Measurements from ENCODE around the gene MAP2K1.
A peak's percentile ranks its signal among the peaks of the same experiment; 100 is the strongest.

Gene MAP2K1

DNA sequence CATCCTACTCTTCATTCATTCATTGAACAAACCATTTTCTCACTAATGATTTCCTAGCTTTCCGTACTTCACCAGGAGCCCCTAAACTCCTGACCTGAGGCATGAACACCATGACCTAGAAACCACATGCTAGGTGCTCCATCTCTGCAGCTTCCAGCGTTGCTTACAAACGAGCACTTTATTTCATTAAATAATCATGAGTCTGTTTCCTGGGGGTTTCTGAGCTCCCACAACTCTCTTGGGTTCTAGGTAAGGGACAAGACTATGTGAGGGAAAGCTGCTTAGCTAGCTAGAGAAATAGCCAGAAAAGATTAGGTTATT is 1.3 kb downstream of the MAP2K1 start:
- H3K27ac ChIP-seq (ENCODE audit: low read depth, low read length), result peak overlapping the region; percentile 87
- peak overlapping the region; percentile 71 for H3K4me2 ChIP-seq (ENCODE audit: low read length)
- H3K79me2 ChIP-seq (ENCODE audit: control insufficient read depth, low read length), result peaks cover 75% of the 10 kb centered on the region

DNA sequence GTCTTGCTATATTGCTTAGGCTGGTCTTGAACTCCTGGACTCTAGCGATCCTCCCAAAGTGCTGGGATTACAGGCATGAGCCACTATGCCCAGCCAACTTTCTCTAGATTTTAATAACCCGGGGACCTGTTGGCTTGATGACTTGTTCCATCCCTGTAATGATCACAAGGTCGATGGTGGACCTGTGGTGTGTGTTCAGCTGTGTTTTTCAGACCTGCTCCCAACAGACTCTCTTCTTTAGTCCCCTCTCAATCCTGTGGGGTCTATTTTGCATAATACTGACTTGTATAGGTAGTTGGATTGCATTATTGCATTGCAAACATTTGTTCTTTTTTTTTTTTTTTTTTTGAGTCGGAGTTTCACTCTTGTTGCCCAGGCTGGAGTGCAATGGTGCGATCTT is 1.9 kb downstream of the MAP2K1 start:
- TF ChIP-seq EZH2phosphoT487 (IDR thresholded peaks at IDR 0.05; ENCODE audit: borderline replicate concordance, low read length), result no peak
- TF ChIP-seq, protein P1, sequence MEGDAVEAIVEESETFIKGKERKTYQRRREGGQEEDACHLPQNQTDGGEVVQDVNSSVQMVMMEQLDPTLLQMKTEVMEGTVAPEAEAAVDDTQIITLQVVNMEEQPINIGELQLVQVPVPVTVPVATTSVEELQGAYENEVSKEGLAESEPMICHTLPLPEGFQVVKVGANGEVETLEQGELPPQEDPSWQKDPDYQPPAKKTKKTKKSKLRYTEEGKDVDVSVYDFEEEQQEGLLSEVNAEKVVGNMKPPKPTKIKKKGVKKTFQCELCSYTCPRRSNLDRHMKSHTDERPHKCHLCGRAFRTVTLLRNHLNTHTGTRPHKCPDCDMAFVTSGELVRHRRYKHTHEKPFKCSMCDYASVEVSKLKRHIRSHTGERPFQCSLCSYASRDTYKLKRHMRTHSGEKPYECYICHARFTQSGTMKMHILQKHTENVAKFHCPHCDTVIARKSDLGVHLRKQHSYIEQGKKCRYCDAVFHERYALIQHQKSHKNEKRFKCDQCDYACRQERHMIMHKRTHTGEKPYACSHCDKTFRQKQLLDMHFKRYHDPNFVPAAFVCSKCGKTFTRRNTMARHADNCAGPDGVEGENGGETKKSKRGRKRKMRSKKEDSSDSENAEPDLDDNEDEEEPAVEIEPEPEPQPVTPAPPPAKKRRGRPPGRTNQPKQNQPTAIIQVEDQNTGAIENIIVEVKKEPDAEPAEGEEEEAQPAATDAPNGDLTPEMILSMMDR (IDR thresholded peaks at IDR 0.05; ENCODE audit: low read depth, low read length, poor library complexity, severe bottlenecking), result no peak
- Histone ChIP-seq H3K4me2 (ENCODE audit: low read length) (peak overlapping the region; percentile 71), H3K4me1 (ENCODE audit: control insufficient read depth, low read length) (peaks cover 57% of the 10 kb centered on the region), H3K27me3 (ENCODE audit: control insufficient read depth, low read length) (no peaks in the 10 kb centered on the region), H3K36me3 (ENCODE audit: control insufficient read depth, low read length) (peaks cover 54% of the 10 kb centered on the region), H3K4me3 (ENCODE audit: low read length) (peak overlapping the region; percentile 86), H3K9me2 (replicated peaks; ENCODE audit: control insufficient read depth, low read length) (no peaks in the 10 kb centered on the region), H3F3A (ENCODE audit: control insufficient read depth, insufficient read depth) (peaks cover 26% of the 10 kb centered on the region), H4K20me1 (ENCODE audit: control insufficient read depth, insufficient read depth, low read depth, low read length) (peaks cover 19% of the 10 kb centered on the region; the same call in 1 of the 2 replicates), H3K27ac (ENCODE audit: low read depth, low read length) (peak overlapping the region; percentile 87), H3K9me3 (ENCODE audit: control insufficient read depth, insufficient read depth, low read length) (no peaks in the 10 kb centered on the region), H3K79me2 (ENCODE audit: control insufficient read depth, low read length) (peaks cover 81% of the 10 kb centered on the region)

More for the DNA sequence above, 1.3 kb downstream of the MAP2K1 start:
- Histone ChIP-seq H3K27me3 (ENCODE audit: control insufficient read depth, low read length) (no peaks in the 10 kb centered on the region), H3K4me1 (ENCODE audit: control insufficient read depth, low read length) (peaks cover 52% of the 10 kb centered on the region), H3K36me3 (ENCODE audit: control insufficient read depth, low read length) (peaks cover 49% of the 10 kb centered on the region), H3F3A (ENCODE audit: control insufficient read depth, insufficient read depth) (peaks cover 26% of the 10 kb centered on the region), H3K9me2 (replicated peaks; ENCODE audit: control insufficient read depth, low read length) (no peaks in the 10 kb centered on the region), H3K4me3 (ENCODE audit: low read length) (peak overlapping the region; percentile 86), H4K20me1 (ENCODE audit: control insufficient read depth, insufficient read depth, low read depth, low read length) (peaks cover 16% of the 10 kb centered on the region; the same call in 1 of the 2 replicates), H3K9me3 (ENCODE audit: control insufficient read depth, insufficient read depth, low read length) (no peaks in the 10 kb centered on the region)
- TF ChIP-seq, protein P1 (IDR thresholded peaks at IDR 0.05; ENCODE audit: low read depth, low read length, poor library complexity, severe bottlenecking), result no peak
- no peak for TF ChIP-seq EZH2phosphoT487 (IDR thresholded peaks at IDR 0.05; ENCODE audit: borderline replicate concordance, low read length)

DNA sequence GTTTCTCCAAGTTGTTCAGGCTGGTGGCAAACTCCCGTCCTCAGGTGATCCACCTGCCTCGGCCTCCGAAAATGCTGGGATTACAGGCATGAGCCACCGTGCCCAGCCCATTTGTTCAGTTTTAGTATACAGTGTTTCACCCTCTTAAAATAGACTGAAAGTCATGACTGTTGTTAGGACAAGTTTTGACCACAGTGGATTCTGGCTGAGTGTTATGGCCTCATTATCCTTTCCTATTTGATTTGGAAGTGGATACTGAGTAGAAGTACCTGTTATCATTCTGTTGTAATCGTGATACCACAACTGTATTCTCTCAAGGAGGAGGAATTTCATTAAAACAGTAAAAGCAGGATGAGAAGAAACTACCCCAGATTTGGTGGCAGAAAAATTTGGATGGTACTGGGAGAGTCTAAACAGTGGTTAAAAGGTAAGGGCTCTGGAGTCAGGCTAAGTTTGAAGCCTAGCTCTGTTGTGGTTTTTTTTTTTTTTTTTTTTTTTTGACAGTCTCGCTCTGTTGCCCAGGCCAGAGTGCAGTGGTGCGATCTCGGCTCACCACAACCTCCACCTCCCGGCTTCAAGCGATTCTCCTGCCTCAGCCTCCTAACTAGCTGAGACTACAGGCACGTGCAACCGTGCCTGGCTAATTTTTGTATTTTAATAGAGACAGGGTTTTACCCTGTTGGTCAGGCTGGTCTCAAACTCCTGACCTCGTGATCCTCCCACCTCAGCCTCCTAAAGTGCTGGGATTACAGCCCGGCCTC is 2.6 kb downstream of the MAP2K1 start:
- Histone ChIP-seq H3K4me2 (ENCODE audit: low read length) (peak overlapping the region; percentile 71), H3K4me1 (ENCODE audit: control insufficient read depth, low read length) (peaks cover 64% of the 10 kb centered on the region), H3K27ac (ENCODE audit: low read depth, low read length) (peak overlapping the region; percentile 87), H3F3A (ENCODE audit: control insufficient read depth, insufficient read depth) (peaks cover 26% of the 10 kb centered on the region), H3K9me3 (ENCODE audit: control insufficient read depth, insufficient read depth, low read length) (no peaks in the 10 kb centered on the region), H3K79me2 (ENCODE audit: control insufficient read depth, low read length) (peaks cover 88% of the 10 kb centered on the region), H3K36me3 (ENCODE audit: control insufficient read depth, low read length) (peaks cover 61% of the 10 kb centered on the region), H3K4me3 (ENCODE audit: low read length) (peak overlapping the region; percentile 86), H3K9me2 (replicated peaks; ENCODE audit: control insufficient read depth, low read length) (no peaks in the 10 kb centered on the region), H4K20me1 (ENCODE audit: control insufficient read depth, insufficient read depth, low read depth, low read length) (peaks cover 26% of the 10 kb centered on the region), H3K27me3 (ENCODE audit: control insufficient read depth, low read length) (no peaks in the 10 kb centered on the region)
- no peak for TF ChIP-seq EZH2phosphoT487 (IDR thresholded peaks at IDR 0.05; ENCODE audit: borderline replicate concordance, low read length)
- TF ChIP-seq, protein P1 (IDR thresholded peaks at IDR 0.05; ENCODE audit: low read depth, low read length, poor library complexity, severe bottlenecking), result no peak
